H54 (cell line): Measurements from ENCODE around the gene CNGA3.

Experiments
- DNase-seq: peaks from one replicate; pipeline ENCODE4 v3.0.0; 2011; ENCODE audit warnings: low spot score, mixed read lengths; ENCODE audit not compliant: insufficient read length
- FAIRE-seq: peaks from 3 replicates; lab custom pipeline; 2011; peaks lifted over from hg19 to GRCh38; lab: Jason Lieb, UNC
- POLR2A ChIP-seq: IDR thresholded peaks from 2 replicates; pipeline ENCODE4 v1.6.1; 2011; ENCODE audit warnings: low read depth, mild to moderate bottlenecking, low read length

The CNGA3 gene

GRCh38 chr2:98388601-98389250 is 42.5 kb downstream of the CNGA3 start:
- FAIRE-seq (no peak), DNase-seq (no peak)
- TF ChIP-seq POLR2A = no peak

- FAIRE-seq (no peak), DNase-seq (no peak)
- no peak for TF ChIP-seq POLR2A
Observed at GRCh38 chr2:98389251-98389605, 43.0 kb downstream of the CNGA3 start.

DNA sequence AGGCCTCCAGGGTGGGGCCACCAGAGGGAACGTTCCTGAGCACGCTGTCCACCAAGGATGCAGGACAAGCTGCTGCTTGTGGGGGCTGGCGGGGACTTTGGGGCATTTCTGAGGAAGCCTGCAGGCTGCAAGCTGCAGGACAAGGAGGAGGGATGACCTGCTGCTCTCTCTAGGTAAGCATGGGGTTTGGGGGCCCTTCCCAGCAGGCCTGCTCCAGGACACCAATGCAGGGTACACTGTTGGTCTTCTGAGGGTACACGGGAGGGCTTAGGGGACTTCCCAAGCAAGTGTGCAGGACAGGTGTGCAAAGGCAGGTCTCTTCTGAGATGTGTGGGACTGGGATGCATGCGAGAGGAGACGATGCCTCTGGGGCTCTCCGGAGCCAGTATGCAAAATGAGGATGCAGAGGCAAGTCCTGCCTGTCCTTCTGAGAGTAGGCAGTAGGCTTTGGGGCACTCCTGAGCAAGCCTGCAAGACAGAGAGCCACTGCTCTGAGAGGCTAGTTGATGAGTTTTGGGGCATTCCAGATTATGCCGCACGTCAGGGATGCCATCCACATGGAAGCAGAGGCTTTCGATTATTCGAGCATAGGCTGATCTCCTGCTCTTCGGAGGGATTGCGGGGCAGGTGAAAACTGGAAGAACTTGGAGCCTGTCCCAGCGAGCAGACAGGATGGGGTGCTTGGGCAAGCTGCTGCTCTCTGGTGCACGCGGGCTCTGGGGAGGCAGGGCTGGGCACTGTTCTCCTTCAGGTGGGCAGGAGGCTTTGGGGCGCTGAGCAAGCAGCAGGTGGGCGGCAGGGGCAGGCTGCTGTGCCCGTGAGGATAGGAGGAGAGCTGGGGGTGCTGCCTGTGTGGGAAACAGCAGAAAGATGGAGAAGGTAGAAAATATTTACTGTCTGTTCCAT is 44.6 kb downstream of the CNGA3 start:
- FAIRE-seq (no peak), DNase-seq (no peak)
- TF ChIP-seq POLR2A = no peak

- no peak for TF ChIP-seq POLR2A
- FAIRE-seq (no peak), DNase-seq (no peak)
Observed at GRCh38 chr2:98391581-98392270, 45.5 kb downstream of the CNGA3 start.

DNA sequence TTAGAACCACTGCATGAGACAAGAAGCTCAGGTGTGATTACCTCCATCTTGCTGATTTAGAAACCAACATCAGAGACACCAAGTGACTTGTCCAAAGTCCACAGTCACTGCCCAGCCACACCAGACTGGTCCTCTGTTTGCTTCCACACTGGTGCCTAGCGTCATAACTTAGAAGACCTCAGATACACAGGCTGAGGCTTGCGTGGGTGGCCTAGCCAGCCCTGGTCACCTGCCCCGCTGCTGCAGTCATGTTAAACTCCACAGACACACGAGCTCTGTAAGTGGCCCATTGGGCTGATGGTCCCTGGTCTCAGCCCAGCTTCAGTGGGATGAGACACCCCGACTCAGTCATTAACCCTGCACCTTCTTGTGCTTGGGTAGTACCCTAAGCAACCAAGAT is 47.1 kb downstream of the CNGA3 start:
- no peak for TF ChIP-seq POLR2A
- no peak for DNase-seq
- FAIRE-seq = no peak

DNA sequence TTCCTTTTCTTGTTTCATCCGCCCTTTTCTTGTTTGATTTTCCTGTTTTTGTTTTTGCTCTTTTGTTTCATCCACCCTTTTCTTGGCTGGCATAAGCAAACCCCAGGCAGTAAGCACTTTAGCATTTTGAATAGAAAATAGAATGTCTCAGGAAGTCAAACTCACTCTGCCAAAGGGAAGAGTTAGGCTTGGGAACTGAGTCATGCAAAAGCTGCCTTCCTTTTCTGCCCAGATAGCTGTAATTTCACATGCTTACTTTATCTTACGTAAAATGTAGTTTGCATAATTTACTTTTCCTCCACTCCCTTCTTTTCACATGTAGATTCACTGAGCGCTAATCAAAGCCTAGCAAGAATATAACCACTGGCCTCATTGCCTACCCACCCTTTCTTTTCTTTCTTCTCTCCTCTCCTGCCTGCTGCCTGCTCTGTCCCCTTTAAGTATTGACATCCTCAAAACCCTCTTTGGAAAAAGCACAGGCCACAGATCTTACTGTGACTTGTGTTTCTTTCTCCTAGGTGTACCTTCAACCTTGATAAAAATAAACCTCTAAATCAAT is 48.4 kb downstream of the CNGA3 start:
- TF ChIP-seq POLR2A = no peak
- FAIRE-seq (no peak), DNase-seq (no peak)

- DNase-seq = no peak
- no peak for TF ChIP-seq POLR2A
- no peak for FAIRE-seq
Observed at GRCh38 chr2:98395977-98396376, 49.7 kb downstream of the CNGA3 start.

GRCh38 chr2:98396745-98397355 is 50.6 kb downstream of the CNGA3 start:
- FAIRE-seq = no peak

GRCh38 chr2:98399140-98399539 is 52.9 kb downstream of the CNGA3 start:
- no peak for DNase-seq
- FAIRE-seq = no peak
- no peak for TF ChIP-seq POLR2A

More at GRCh38 chr2:98396745-98397355, 50.6 kb downstream of the CNGA3 start:
- DNase-seq = no peak
- TF ChIP-seq POLR2A = no peak

DNA sequence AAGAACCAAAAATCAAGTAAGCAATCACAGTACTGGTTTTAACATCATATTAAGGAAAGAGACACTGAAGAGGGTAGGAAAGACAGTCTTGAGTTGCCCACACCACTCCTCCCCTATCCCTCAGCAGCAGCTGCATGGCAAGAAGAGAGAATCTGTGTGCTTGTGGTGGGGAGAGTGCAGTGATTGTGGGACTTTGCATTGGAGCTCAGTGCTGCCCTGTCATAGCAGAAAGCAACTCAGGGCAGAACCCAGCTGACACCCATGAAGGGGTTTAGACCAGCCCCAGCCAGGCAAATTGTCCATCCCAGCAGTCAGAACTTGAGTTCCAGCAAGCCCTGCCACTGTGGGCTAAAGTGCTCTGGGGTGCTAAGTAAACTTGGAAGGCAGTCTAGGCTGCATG is 57.6 kb downstream of the CNGA3 start:
- DNase-seq = no peak
- no peak for TF ChIP-seq POLR2A
- FAIRE-seq = no peak

GRCh38 chr2:98404556-98405250 is 58.4 kb downstream of the CNGA3 start:
- DNase-seq = no peak
- FAIRE-seq = no peak
- TF ChIP-seq POLR2A = no peak

DNA sequence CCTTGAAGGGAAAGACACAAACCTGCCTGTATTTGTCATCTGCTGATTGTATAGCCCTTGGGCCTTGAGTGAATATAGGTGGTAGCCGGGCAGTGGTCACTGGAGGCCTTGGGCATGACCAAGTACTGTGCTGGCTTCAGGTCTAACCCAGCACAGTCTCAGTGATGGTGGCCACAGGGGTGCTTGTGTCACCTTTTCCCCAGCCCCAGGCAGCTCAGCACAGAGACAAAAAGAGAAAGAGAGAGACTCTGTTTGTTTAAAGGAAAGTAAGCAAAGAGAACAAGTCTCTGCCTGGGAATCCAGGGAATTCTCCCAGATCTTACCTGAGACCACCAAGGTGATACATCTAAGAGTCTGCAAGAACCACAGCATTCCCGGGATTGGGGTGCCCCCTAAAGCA is 59.0 kb downstream of the CNGA3 start:
- TF ChIP-seq POLR2A = no peak
- FAIRE-seq (no peak), DNase-seq (no peak)

DNA sequence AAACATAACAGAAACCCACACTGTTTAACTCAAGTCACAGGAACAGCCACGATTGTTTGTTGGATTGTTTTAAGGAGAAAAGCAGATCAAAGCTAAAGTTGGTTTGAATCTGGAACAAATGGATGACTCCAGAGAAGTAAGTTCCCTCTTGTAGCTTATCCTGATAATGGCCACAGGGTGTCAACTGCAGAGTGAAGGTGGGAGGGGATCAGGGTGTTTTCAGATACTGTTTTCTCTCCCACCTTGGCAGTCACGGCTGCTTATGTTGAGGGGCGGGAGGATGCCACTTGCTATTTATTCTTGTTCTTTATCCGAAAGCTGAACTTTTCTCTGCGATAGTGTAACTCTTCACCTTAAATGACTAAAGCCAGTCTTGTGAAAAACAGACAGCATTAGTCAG is 61.9 kb downstream of the CNGA3 start:
- no peak for FAIRE-seq
- TF ChIP-seq POLR2A = no peak
- no peak for DNase-seq
